Epithelial cell of proximal tubule (primary cell): ENCODE data around the gene CEP152. TPM values are rescaled to one million over a fixed set of nuclear protein-coding genes. Genes with fewer than 3 reads are reported as not detected.
"Not testable (repeated sequence)": the region's sequence is repeated elsewhere in the genome, so short reads cannot be mapped to it uniquely, and the experiment has no call there.

Experiments used
- DNase-seq: peaks from one replicate; pipeline ENCODE4 v3.0.0-alpha.2; 2011; ENCODE audit warnings: low read depth
- H3K4me3 ChIP-seq: 2 replicates; pipeline ENCODE4 v1.5.1; 2011; ENCODE audit warnings: low read depth, mild to moderate bottlenecking, low read length
- total RNA-seq: library from RNA; depleted of rRNA; stranded (reverse); fragments of >200 nt; gene quantifications from 2 replicates; pipeline ENCODE4 v1.2.3, GENCODE V29; 2015
- TF ChIP-seq, protein P1 (sequence below): conservative IDR thresholded peaks from 2 replicates; pipeline ENCODE4 v1.5.1; 2012; ENCODE audit warnings: low read depth, mild to moderate bottlenecking, low read length

Gene CEP152, protein sequence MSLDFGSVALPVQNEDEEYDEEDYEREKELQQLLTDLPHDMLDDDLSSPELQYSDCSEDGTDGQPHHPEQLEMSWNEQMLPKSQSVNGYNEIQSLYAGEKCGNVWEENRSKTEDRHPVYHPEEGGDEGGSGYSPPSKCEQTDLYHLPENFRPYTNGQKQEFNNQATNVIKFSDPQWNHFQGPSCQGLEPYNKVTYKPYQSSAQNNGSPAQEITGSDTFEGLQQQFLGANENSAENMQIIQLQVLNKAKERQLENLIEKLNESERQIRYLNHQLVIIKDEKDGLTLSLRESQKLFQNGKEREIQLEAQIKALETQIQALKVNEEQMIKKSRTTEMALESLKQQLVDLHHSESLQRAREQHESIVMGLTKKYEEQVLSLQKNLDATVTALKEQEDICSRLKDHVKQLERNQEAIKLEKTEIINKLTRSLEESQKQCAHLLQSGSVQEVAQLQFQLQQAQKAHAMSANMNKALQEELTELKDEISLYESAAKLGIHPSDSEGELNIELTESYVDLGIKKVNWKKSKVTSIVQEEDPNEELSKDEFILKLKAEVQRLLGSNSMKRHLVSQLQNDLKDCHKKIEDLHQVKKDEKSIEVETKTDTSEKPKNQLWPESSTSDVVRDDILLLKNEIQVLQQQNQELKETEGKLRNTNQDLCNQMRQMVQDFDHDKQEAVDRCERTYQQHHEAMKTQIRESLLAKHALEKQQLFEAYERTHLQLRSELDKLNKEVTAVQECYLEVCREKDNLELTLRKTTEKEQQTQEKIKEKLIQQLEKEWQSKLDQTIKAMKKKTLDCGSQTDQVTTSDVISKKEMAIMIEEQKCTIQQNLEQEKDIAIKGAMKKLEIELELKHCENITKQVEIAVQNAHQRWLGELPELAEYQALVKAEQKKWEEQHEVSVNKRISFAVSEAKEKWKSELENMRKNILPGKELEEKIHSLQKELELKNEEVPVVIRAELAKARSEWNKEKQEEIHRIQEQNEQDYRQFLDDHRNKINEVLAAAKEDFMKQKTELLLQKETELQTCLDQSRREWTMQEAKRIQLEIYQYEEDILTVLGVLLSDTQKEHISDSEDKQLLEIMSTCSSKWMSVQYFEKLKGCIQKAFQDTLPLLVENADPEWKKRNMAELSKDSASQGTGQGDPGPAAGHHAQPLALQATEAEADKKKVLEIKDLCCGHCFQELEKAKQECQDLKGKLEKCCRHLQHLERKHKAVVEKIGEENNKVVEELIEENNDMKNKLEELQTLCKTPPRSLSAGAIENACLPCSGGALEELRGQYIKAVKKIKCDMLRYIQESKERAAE (N-terminal part only)
- total RNA-seq = 8.2 and 14.1 TPM in 2 replicates

DNA sequence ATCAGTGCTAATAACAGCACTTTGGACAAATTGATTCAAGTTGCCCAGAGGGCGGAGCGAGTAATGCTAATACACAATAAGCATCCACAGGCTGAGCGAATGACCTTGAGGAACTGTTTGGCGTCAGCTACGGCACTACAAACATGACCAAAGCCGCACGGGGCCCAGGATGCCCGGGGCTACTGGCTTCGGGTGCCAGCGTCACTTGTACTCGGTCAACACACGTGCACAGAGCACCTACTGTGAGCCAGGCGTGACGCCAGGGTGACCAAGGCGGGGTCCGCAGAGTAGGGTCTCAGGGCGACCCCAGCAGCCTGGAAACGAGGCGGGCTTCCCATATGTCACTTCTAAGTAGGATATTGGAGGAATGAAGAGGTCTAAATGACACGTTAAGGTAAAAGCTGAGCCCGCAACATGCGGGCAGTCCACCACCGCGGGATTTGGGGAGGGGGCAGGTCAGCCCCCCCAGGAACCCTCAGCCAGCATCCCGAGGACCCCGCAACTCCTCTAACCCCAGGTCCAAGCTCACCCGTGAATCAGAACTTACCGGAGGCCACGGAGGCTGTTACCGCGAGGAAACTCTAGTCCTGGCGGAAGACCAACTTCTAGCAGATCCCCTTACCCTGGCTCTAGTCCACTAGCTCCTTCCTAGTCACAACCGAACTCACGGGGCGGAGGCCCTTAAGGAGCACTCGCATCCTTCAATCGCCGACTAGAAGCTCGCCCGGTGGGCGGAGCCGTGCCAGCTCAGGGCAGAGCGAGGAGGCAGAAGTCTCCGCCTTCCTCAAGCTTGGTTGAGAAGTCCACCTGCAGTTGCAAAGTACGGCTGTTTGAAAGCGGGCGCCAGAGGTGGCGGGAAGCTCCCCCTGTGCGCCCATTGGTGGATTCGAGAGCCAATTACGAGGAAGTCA, at the start of gene CEP152:
TSS of gene CEP152 (minus strand) at position 656 of the 911 bp plus-strand sequence. CDS start 5,420 bp downstream, outside the sequence.
- TF ChIP-seq, protein P1, sequence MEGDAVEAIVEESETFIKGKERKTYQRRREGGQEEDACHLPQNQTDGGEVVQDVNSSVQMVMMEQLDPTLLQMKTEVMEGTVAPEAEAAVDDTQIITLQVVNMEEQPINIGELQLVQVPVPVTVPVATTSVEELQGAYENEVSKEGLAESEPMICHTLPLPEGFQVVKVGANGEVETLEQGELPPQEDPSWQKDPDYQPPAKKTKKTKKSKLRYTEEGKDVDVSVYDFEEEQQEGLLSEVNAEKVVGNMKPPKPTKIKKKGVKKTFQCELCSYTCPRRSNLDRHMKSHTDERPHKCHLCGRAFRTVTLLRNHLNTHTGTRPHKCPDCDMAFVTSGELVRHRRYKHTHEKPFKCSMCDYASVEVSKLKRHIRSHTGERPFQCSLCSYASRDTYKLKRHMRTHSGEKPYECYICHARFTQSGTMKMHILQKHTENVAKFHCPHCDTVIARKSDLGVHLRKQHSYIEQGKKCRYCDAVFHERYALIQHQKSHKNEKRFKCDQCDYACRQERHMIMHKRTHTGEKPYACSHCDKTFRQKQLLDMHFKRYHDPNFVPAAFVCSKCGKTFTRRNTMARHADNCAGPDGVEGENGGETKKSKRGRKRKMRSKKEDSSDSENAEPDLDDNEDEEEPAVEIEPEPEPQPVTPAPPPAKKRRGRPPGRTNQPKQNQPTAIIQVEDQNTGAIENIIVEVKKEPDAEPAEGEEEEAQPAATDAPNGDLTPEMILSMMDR = no peak
- peak within 1 kb of the TSS; percentile 99 for H3K4me3 ChIP-seq
- peak; percentile 94 for DNase-seq

DNA sequence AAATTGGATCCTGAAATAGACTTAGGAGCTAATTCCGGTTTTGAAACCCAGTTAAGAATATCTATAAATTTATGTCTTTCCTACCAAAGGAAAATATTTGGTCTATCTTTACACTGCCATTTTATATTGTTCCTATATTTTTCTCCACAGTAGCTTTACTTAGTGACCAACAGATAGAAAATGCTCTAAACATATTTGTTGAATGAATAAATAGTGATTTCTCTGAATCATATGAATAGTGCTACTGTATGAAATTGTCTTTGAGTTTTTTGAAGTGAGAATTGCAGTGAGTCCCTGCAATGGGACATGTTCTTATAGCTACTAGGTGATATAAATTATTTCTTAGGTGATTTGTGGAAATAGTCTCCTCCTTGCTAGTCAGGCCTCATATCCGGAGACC, 48.6 kb upstream of the CEP152 start:
- no peak overlapping the region for H3K4me3 ChIP-seq
- DNase-seq = no peak
- TF ChIP-seq, protein P1 = no peak

DNA sequence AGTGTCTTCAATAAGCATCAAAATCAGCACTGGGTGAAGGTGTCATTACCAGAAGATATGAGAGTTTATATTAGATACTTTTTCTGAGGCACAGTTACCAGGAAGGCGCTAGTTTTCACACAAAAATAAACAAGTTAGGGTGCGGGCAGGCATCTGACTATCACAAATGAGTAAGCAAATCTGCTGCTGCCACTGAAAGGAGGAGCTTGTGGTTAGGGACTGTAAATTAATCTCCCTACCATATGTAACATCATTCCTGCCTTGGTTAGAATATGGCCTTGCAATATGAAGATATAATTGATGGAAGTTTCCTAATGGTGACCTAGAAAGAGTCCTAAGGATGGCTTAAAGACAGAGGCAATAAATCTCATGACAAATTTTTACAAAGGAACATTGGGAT, 47.5 kb upstream of the CEP152 start:
- DNase-seq = no peak
- H3K4me3 ChIP-seq = no peak overlapping the region
- TF ChIP-seq, protein P1 = no peak

DNA sequence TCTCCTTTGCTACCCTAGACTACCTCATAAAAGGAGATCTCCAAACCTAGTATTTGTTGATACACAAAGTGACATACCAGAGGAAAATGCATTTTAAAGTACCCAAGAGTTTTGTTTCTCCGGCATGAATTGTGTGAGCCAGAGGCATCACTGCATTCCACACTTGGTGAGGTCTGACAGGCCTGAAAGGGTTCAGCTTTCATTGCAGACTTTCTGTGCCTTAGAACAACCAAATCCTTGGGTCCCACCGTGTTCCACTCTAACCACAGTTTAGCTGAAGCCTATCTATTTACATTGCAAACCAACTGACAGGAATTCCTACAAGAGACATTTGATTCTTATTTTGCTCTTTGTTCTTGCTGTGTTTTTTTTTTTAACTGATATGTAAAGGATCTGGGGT, 46.1 kb upstream of the CEP152 start:
- TF ChIP-seq, protein P1 = no peak
- no peak for DNase-seq
- H3K4me3 ChIP-seq = no peak overlapping the region

DNA sequence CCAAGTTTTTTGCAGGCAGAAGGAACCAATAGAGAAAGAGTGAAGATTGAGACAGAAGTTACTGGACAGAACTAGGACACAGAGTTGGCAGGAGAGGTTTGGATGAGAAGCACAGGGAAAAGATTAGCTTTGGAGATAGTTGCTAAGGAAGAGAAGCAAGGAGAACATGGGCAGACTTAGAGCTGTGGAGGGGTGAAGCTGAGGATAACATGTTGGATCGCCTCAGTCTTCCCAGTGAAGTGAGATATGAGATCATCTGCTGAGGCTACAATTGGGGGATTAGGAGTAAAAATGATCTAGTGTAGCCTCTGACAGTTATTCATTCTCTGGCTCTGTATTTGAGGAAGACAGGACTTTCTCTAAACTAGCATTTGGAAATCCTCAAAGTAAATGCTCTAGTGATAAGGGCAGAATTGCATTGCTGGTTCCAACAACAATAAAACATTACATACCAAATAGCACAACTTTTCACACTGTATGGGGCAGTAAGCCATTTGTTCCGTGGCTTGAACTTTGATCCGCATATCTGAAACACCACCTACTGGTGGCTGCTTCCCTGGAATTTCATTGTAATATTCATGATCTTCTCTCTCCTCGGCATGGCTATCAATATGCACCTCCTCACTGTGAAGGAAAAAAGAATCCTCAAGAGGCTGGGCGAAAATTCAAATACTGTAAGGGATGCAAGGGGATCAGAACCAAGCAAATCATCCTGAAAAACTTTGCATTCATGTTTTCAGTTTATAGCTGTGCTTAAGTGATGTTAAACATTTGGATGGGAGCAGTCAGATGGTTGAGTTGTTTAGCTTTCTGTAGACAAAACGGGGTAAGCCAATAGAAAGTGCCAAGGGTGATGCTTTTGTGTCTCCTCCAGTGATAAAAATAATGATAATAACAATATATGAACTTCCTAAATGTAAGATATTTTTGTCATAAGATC, 44.9 kb upstream of the CEP152 start:
- no peak overlapping the region for H3K4me3 ChIP-seq
- DNase-seq = peak; percentile 22
- TF ChIP-seq, protein P1 = peak; percentile 76

DNA sequence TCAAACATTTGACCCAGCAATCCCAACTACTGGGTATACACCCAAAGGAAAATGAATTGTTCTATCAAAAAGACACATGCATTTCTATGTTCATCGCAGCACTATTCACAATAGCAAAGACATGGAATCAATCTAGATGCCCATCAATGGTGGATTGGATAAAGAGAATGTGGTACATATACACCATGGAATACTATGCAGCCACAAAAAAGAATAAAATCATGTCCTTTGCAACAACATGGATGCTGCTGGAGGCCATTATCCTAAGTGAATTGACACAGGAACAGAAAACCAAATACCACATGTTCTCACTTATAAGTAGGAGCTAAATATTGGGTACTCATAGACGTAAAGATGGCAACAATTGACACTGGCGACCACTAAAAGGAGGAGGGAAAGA, 43.6 kb upstream of the CEP152 start:
- not testable (repeated sequence) for DNase-seq, H3K4me3 ChIP-seq
